Right lobe of liver (tissue), 4 donors: Measurements from ENCODE around the gene PTPRM.

Experiments
- POLR2A ChIP-seq: fragments of 450-650 bp; IDR thresholded peaks from one replicate; pipeline ENCODE4 v1.6.1; 2017; ENCODE audit warnings: antibody characterized with exemption, mild to moderate bottlenecking
- TF ChIP-seq, protein P1 (sequence below), 4 donors: fragments of 200-600 bp in 3 of 4; fragments of 450-650 bp in 1 of 4; IDR thresholded peaks; one replicate each; pipeline versions ENCODE4 v1.5.1 to v1.8.0; 2016 to 2022; ENCODE audit warnings: antibody characterized with exemption in 4 of 4, mild to moderate bottlenecking in 2 of 4
- donor health status: DM: no; HTN: no; CAD: no.
- donor health status: DM: no; HTN: no; CAD: no.
- donor health status: DM: no; HTN: yes; CAD: no.

DNA sequence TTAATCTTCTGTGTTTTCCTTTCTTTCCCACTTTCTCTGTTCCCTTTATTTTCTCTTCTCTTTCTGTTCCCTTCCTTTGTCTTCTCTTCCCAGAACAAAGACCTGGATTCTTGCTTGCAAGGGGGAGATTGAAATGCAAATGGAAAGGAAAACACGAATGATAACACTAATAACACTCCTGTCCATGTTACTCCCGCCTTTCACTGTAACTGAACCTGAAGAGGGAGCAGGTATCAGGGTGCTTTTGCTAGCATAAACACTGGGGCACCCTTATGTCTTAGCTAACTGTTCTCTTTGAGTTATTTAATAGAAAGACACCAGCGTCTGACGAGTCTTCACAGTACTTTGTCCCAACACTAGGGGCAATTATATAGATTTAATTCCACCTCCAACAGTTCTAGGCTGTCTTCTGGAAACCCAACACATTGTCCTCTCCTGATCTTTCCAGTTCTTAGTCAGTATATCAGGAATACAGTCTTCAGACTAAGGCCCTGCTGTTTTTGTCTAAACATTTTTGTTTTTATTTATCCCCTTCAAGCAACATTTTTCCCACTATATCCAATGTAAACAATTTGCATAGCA lies 99.2 kb downstream of the PTPRM start:
- no peak for TF ChIP-seq POLR2A
- TF ChIP-seq, protein P1, sequence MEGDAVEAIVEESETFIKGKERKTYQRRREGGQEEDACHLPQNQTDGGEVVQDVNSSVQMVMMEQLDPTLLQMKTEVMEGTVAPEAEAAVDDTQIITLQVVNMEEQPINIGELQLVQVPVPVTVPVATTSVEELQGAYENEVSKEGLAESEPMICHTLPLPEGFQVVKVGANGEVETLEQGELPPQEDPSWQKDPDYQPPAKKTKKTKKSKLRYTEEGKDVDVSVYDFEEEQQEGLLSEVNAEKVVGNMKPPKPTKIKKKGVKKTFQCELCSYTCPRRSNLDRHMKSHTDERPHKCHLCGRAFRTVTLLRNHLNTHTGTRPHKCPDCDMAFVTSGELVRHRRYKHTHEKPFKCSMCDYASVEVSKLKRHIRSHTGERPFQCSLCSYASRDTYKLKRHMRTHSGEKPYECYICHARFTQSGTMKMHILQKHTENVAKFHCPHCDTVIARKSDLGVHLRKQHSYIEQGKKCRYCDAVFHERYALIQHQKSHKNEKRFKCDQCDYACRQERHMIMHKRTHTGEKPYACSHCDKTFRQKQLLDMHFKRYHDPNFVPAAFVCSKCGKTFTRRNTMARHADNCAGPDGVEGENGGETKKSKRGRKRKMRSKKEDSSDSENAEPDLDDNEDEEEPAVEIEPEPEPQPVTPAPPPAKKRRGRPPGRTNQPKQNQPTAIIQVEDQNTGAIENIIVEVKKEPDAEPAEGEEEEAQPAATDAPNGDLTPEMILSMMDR (IDR thresholded peaks at IDR 0.05) = no peak
